DOHH2 (cell line): ENCODE data around the gene DCTN2.

Experiments
- H3F3A ChIP-seq: fragments of 200-600 bp; sonication (generic), shearing (Covaris generic); 2 replicates; pipeline ENCODE4 v1.6.0; 2016; ENCODE audit warnings: antibody characterized with exemption, mild to moderate bottlenecking; ENCODE audit not compliant: control insufficient read depth, insufficient read depth
- H3K27ac ChIP-seq: fragments of 200-600 bp; sonication (generic); 2 replicates; pipeline ENCODE4 v1.5.1; 2014; ENCODE audit warnings: low read depth, mild to moderate bottlenecking, low read length, moderate library complexity
- H3K27me3 ChIP-seq: fragments of 200-600 bp; sonication (generic); 2 replicates; pipeline ENCODE4 v1.6.1; 2014; ENCODE audit warnings: mild to moderate bottlenecking, low read length, mixed read lengths; ENCODE audit not compliant: control insufficient read depth
- H3K36me3 ChIP-seq: fragments of 200-600 bp; sonication (generic); 2 replicates; pipeline ENCODE4 v1.6.1; 2014; ENCODE audit warnings: mild to moderate bottlenecking, low read length, moderate library complexity, mixed read lengths; ENCODE audit not compliant: control insufficient read depth
- H3K4me1 ChIP-seq: fragments of 200-600 bp; sonication (generic); 2 replicates; pipeline ENCODE4 v1.6.1; 2014; ENCODE audit warnings: mild to moderate bottlenecking, low read length, mixed read lengths; ENCODE audit not compliant: control insufficient read depth
- H3K4me2 ChIP-seq: fragments of 200-600 bp; sonication (generic); 2 replicates; pipeline ENCODE4 v1.6.0; 2014; ENCODE audit warnings: mild to moderate bottlenecking, low read length, moderate library complexity
- H3K4me3 ChIP-seq: fragments of 200-600 bp; sonication (generic); 2 replicates; pipeline ENCODE4 v1.5.1; 2014; ENCODE audit warnings: mild to moderate bottlenecking, low read length, mixed read lengths
- H3K79me2 ChIP-seq: fragments of 200-600 bp; sonication (generic); 2 replicates; pipeline ENCODE4 v1.6.1; 2014; ENCODE audit warnings: mild to moderate bottlenecking, low read length, mixed read lengths; ENCODE audit not compliant: control insufficient read depth
- H3K9me2 ChIP-seq: fragments of 200-600 bp; sonication (generic); replicated peaks from 2 replicates; pipeline ENCODE4 v1.6.1; 2014; ENCODE audit warnings: mild to moderate bottlenecking, low read length, mixed read lengths; ENCODE audit not compliant: control insufficient read depth
- H3K9me3 ChIP-seq: fragments of 200-600 bp; sonication (generic); 2 replicates; pipeline ENCODE4 v1.6.1; 2014; ENCODE audit warnings: antibody characterized with exemption, low read length, mixed read lengths; ENCODE audit not compliant: control insufficient read depth, insufficient read depth
- H4K20me1 ChIP-seq: fragments of 200-600 bp; sonication (generic); 2 replicates; pipeline ENCODE4 v1.6.0; 2014; ENCODE audit warnings: low read depth, mild to moderate bottlenecking, antibody characterized with exemption, low read length, moderate library complexity; ENCODE audit not compliant: control insufficient read depth, insufficient read depth
- CTCF ChIP-seq: fragments of 200-600 bp; sonication (generic); IDR thresholded peaks from one replicate; pipeline ENCODE4 v1.5.1; 2014; ENCODE audit warnings: antibody characterized with exemption, mild to moderate bottlenecking, low read depth, low read length; ENCODE audit not compliant: poor library complexity, severe bottlenecking
- EZH2phosphoT487 ChIP-seq: fragments of 200-600 bp; sonication (generic); IDR thresholded peaks from 2 replicates; pipeline ENCODE4 v1.6.1; 2017; ENCODE audit warnings: borderline replicate concordance, mild to moderate bottlenecking, antibody characterized with exemption, low read length, moderate library complexity, mixed read lengths

Gene DCTN2

GRCh38 chr12:57513266-57513665 is 33.7 kb downstream of the DCTN2 start:
- no peak overlapping the region for H3K4me2 ChIP-seq
- H3F3A ChIP-seq: peaks cover 41% of the 10 kb centered on the region
- H3K4me1 ChIP-seq: peaks cover 12% of the 10 kb centered on the region
- no peaks in the 10 kb centered on the region for H3K27me3 ChIP-seq
- H3K9me3 ChIP-seq: no peaks in the 10 kb centered on the region
- no peak overlapping the region for H3K4me3 ChIP-seq
- H3K79me2 ChIP-seq: peaks cover 16% of the 10 kb centered on the region
- H3K9me2 ChIP-seq: no peaks in the 10 kb centered on the region
- no peak overlapping the region for H3K27ac ChIP-seq
- TF ChIP-seq EZH2phosphoT487: no peak
- no peak for TF ChIP-seq CTCF
- peaks cover 84% of the 10 kb centered on the region for H3K36me3 ChIP-seq
- no peaks in the 10 kb centered on the region for H4K20me1 ChIP-seq

GRCh38 chr12:57512665-57513064 is 34.3 kb downstream of the DCTN2 start:
- Histone ChIP-seq H3K9me2 (no peaks in the 10 kb centered on the region), H3K36me3 (peaks cover 78% of the 10 kb centered on the region), H3F3A (peaks cover 40% of the 10 kb centered on the region), H4K20me1 (no peaks in the 10 kb centered on the region), H3K27me3 (no peaks in the 10 kb centered on the region), H3K4me2 (no peak overlapping the region), H3K27ac (no peak overlapping the region), H3K9me3 (no peaks in the 10 kb centered on the region), H3K4me3 (no peak overlapping the region), H3K4me1 (peaks cover 6% of the 10 kb centered on the region; the same call in 1 of the 2 replicates), H3K79me2 (peaks cover 10% of the 10 kb centered on the region)
- TF ChIP-seq CTCF: no peak
- no peak for TF ChIP-seq EZH2phosphoT487

- Histone ChIP-seq H3K79me2 (peaks cover under 1% of the 10 kb centered on the region), H3K27me3 (no peaks in the 10 kb centered on the region), H4K20me1 (no peaks in the 10 kb centered on the region), H3K9me2 (no peaks in the 10 kb centered on the region), H3F3A (peaks cover 33% of the 10 kb centered on the region), H3K4me3 (no peak overlapping the region), H3K36me3 (peaks cover 69% of the 10 kb centered on the region), H3K9me3 (no peaks in the 10 kb centered on the region), H3K4me2 (no peak overlapping the region), H3K4me1 (no peaks in the 10 kb centered on the region), H3K27ac (no peak overlapping the region)
- TF ChIP-seq EZH2phosphoT487: no peak
- TF ChIP-seq CTCF: no peak
Measured at GRCh38 chr12:57511588-57512325, 35.2 kb downstream of the DCTN2 start.
